GM18505 (cell line): Measurements from ENCODE around the gene RPH3AL.
"Not testable (repeated sequence)": the region's sequence is repeated elsewhere in the genome, so short reads cannot be mapped to it uniquely, and the experiment has no call there.

Source experiments
- ATAC-seq: cut with Tn5 transposase; IDR thresholded peaks from one replicate; pipeline ENCODE4 v1.9.1; 2021; ENCODE audit not compliant: unreplicated experiment
- POLR2A ChIP-seq: IDR thresholded peaks from 4 replicates; pipeline ENCODE4 v1.6.1; 2011; ENCODE audit warnings: borderline replicate concordance; ENCODE audit not compliant: insufficient read depth, insufficient read length; ENCODE audit errors: extremely low read depth

The RPH3AL gene

DNA sequence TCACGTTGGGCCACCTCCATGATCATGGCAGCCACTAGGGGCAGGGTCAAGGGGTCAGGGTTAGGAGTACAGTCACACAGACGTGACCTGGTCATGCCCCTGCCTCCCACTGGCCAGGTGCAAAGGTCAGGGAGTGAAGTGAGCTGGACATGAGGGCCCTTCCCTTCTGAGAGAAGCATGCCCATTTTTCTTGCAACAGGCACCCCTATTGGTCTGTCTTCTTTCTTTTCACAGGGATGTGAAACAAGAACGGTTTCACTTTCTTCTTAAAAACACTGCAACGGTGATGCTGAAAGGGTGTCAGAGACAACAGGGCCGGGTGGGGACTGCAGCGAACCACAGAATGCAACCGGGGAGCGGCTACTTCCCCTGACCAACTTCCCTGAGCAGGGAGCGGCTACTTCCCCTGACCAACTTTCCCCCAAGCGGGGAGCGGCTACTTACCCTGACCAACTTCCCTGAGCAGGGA lies 119.1 kb downstream of the RPH3AL start:
- ATAC-seq: no peak
- TF ChIP-seq POLR2A: no peak

DNA sequence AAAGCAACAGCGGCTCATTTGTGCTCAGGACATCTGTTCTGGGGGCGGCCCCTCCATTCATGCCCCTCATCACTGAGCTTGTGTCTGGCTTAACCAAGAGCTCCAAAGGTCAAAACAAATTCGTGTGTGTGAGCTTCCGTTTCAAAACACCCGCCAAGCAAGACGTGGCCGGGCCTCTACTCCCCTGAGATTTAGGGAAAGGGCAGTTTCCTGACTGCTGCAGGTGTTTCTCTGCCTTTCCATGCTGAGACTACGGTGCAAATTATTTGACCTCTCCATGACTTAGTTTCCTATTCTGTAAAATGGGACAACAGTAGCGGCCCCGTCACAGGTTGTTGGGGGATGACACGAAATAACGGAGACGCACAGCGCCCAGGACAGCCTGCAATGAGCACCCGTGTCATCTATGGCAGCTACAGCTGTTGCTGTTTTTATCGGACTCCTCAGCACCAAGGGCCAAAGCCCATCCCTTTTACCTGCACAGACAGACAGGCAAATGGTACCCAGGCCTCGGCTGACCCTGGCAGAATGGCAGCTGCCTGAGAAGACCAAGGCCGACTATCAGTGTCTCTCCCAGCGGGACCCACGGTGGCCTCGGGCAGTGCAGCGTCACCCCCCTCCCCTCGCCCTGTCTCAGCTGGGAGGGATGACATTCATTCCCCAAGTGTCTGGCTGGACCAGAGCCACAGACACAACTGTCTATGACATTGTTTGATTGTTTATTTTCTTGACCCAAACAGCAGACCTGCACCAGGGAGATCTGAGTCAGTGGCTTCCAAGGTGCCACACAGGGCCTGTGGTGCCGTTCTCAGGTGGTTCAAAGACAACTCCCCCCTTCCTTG lies 120.4 kb downstream of the RPH3AL start:
- TF ChIP-seq POLR2A: no peak
- ATAC-seq: no peak

DNA sequence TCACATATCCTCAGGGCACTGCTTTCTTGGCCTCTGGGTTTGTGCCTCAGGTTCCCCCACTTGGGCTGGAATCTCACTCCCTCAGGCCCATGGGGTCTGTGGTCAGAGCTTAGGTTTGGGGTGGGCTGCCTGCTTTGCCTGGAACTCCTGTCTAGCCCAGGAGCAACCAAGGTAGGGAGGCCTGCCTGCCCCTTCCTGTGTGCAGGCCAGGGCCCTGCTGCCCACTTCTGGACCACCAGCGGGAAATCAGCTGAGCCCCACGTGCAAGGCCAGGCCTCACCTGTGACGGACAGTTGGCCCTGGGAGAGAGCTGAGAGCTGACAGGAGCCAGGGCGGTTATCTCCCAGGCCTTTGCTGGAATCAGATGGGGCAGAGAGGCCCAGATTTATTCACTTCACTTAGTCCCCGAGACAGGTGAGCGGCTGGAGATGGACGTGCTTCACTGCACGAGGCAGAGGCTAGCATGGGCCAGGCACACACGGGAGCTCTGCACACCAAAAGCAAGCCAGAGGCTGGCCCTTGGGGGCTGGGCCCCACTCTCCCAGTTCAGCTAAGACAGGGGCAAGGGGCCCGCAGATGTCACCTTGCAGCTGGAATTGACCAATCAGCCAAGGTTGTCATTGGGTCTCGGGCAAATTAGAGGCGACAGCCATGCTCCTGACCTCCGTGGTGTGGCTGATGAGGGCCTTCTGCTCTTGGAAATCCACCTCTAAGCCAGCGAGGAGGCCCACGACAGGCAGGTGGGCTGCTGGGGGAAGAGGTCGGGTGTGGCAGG lies 121.2 kb downstream of the RPH3AL start:
- no peak for ATAC-seq

DNA sequence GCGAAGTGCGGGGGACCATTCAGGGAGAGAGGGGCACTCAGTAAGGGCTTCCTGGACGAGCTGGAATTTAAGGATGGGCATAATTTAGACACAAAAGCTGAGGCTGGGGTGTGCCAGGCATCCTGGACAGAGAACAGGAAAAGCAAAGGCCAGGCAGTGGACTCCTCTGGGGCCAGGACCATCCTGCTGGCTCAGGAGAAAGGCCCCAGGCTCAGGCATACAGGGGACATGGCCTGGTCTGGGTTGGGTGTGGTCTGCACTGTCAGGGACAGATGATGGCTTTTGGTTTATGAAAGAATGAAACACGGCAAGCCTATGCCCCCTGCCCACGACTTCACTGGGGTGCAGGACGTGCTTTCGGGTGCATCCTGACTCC lies 122.2 kb downstream of the RPH3AL start:
- no peak for TF ChIP-seq POLR2A
- no peak for ATAC-seq

More for the DNA sequence above, 121.2 kb downstream of the RPH3AL start:
- no peak for TF ChIP-seq POLR2A

DNA sequence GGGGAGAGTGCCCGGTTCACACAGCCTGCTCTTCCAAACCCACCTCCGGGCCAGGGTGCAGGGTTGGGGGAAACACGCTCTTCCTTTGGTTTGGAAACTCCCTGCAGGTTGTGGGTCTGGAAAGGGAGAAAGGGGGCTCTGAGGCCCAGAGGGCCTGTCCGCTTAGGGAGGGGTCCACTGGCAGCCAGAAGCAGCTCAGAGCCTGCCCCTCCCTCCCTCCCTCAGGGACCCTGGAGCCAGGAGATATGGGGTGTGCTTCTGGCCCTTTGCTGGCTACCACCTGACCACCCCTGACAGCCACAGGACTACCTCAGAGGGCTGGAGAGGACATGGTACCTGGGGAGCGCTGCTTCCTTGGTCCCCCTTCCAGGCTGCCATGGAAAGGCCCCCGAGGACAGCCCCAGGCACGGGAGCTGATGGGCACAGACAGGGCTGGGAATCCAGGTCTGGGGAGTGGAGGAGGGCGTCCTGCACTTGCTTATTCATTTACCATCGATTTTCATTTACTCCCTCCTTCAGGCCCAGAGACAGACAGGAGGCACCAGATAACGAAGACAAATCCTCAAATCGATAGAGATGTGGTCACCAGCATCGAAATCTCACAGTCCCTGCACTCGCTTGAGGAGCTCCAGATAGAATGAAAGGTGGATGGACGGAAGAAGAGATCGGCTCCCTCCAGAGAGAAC lies 122.8 kb downstream of the RPH3AL start:
- no peak for ATAC-seq
- no peak for TF ChIP-seq POLR2A

DNA sequence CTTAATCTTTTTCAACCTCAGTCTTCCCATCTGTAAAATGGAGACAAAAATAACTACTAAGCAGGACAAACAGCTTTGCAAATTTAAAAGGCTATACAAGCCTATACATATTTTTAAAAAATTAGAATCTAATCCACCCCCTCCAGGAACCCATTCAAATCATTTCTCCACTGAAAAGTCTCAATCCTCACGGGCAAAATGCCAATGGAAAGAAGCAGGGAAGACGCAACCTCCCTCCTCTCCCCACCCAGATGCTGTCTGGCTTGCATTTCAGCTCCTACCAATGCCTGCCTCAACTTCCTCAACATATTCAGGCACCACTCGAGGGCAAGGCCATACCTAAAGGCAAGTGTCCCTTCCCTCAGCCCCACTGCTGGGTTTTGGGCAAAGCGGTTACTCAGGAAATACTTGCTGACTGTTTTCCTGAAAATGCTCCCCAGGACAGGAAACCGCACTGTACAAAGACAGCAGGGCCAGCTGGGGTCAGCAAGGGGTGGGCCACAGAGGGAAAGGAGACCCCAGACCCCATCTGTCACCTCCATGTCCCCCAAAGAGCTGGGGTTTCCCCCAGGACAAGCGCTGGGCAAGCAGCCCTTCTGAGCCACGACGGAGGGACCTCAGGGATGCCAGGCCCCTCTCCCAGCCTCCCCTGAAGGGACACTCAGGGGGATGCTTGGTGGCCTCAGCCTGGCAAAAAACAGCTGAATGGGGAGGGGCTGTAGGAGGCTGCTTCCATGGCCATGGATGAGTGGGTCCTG lies 123.5 kb downstream of the RPH3AL start:
- no peak for ATAC-seq
- TF ChIP-seq POLR2A: no peak

DNA sequence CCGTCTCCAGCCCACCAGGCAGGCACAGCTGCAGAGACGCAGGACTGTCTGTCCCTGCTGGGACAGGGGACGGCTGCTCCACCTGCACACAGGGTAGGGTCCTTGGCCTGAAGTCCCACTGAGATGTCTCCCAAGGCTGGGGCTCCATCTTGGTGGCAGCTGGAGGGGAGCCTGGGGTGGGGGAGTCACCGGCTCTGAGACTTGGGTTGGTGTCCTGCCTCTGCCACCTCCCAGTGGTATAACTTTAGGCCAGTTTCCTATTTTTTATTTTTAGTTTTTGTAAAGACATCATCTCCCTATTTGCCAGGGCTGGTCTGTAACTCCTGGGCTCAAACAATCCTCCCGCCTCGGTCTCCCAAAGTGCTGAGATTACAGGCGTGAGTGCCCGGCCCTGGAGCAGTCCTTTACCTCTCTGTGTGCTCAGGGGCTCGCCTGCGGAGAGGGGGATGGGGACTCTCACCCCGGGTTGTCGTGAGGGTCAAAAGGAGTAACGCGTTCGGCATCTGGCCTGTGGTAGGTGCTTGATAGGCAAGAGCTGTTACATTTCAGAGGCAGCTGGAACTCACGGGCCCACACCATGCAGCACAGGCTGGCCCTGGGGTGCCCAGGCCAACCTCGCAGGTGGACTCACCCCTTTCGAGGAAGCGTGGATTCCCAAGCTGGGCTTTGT lies 124.5 kb downstream of the RPH3AL start:
- TF ChIP-seq POLR2A: no peak
- ATAC-seq: no peak

DNA sequence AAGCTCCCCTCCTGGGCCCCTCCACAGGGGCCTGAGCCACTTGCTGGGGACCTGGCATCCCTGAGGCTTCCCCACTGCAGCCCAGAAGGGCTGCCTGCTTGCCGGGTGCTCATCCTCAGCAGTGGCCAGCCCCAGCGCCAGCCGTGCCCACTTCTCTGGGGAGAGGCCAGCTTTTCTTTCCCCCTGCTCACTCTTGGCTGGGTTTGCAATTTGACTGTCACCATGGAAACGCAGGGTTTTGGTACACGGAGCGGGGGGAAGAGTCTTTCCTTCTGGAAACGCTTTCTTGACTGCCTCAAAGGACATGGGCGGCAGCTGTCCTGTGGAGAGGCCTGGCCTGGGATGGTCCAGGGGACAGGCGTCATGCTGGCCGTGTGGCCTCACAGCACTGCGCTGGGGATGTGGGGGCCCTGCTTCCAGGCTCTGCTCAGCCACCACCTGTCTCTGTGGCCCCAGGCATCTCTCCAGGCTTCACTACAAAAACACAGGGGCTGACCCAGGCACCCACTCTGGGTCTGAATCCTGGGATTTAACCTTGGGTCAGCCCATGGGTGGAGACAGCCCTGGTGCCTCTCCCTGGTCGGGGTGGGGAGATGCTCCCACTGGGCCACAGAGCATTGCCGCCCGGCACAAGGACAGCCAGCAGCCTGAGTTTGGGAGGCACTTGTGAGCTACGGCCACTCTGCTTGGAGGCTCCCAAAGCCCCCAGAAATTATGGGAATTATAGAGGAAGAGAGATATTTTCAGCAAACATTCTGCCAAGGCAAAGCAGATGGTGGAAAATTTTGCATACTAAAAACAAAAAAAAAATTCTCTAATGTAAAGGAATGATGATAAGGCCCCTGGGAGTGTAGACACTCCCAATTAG lies 125.3 kb downstream of the RPH3AL start:
- no peak for TF ChIP-seq POLR2A
- no peak for ATAC-seq

DNA sequence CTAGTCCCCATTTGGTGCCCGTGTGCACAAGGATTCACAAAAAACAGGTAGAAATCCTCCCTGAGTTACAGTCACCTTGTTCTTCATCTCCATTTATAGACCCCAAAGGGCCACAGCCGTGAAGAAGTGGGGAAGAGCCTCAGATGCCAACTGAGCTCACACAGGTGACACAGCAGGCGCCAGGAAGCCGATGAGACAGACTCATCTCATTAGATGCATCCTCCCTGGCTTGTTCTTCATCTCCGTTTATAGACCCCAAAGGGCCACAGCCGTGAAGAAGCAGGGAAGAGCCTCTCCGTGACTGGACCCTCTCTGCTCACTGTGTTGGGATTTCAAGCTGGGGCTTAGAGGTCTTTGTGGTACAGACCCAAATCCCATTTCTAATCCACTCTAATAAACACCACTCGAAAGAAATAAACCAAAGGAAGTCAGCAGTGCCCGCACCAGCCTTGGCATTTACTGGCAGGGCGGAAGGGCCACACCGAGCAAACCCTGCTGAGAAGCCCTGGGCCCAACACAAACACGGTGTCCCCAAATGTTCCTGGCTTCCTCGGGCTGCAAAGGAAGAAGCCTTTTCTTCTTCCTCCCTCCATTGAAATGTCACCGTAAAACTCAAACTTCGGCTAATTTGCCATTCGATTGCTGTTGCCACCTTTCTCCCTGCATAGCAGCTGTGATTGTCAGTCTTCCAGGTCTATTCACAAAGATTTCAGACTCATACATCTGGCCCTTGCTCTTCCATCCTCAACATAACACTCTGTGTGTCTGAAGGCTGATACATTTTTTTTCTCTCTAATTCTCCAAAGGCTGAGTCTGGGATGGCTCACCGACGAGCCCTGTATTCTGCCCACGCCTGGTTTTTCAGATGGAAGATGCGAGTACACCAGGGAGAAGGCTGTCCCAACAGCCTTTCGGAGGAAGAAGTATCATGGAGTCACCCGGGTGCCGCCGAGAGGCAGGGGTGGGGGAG lies 126.2 kb downstream of the RPH3AL start:
- no peak for ATAC-seq
- no peak for TF ChIP-seq POLR2A

DNA sequence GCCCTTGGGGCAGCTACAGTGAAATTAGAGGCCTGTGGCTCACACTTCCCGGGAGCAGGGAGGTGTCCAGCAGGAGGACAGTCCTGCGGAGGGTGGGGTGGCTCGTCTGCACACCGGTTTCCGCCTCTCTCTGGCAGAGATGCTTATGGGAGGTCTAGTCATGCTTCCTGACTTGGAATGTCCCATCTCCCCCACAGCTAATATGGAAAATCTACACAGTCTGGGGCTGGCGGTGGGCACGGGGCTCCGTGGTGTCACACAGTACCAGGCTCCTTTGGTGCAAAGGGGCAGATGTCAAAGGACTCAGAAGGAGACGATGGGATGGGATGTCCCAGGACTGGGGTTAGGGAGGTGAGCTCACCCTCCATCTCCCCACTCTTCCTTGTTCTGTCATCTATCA lies 127.1 kb downstream of the RPH3AL start:
- no peak for ATAC-seq
- TF ChIP-seq POLR2A: no peak

DNA sequence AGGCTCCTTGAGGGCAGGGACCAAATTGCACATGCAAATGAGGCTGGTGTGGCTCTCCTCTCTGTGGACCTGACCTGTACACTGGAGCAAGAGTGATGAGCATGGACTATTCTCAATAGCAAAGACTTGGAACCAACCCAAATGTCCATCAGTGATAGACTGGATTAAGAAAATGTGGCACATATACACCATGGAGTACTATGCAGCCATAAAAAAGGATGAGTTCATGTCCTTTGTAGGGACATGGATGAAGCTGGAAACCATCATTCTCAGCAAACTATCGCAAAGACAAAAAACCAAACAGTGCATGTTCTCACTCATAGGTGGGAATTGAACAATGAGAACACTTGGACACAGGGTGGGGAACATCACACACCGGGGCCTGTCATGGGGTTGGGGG lies 128.0 kb downstream of the RPH3AL start:
- not testable (repeated sequence) for ATAC-seq
